Stimulated activated CD8-positive, alpha-beta memory T cell treated with anti-CD3 and anti-CD28 coated beads, Interleukin-7, amount 100 ng/mL, for 24 hours (primary cell): ENCODE results near the gene RUNX1.
A peak's percentile ranks its signal among the peaks of the same experiment; 100 is the strongest.

Source experiments
- DNase-seq: peaks from one replicate; pipeline ENCODE4 v3.0.0-alpha.2; 2020; ENCODE audit warnings: low read depth

The RUNX1 gene

DNA sequence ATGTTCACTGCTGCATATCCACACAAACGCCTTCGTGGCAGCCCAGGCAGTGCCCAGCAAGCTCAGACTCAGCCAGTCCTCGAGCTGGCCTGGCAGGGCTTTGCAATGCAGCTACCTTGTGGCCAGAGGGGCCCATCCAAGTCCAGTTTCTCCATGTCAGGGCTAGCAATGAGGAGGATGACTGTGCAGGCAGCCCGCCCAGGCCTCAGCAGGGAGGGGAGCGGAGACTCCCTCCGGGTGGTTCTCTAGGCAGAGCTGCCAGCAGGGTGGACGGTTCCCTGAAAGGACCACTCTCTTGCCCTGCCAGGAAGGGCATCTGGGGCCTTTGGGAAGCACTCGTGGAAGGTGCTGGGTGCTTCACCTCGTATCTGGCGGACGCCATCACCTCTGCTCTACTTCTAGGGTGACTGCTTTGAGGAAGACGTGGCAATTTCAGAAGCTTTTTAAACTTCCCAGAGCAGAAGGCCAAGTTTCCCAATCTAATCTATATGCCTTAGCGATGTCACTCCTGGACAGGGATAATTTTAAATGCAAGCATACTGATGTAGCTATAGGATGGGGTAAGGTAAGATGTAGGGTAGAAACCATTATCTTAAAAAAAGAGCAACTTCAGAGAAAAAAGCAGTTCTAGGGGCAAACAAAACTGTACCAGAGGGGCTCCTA is 56.2 kb downstream of the RUNX1 start:
- no peak for DNase-seq

DNA sequence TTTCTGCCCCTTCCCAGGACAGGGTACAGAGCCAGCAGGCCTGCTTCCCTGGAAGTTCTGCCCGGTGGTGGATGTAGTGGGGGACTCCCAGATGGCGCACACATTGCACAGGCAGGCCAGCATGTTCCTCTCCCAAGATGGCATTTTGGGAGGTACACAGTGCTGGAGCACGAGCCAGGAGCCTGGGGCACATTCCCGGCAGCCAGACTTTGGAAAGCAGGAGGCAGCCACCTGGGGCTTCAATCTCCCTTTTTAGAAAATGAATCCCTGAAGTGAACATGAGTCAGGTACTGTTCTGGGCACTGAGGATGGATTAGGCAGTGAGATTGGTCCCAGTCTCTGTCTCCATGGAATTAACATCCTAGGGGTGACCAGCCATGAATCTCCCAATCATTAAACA is 56.9 kb downstream of the RUNX1 start:
- no peak for DNase-seq

DNA sequence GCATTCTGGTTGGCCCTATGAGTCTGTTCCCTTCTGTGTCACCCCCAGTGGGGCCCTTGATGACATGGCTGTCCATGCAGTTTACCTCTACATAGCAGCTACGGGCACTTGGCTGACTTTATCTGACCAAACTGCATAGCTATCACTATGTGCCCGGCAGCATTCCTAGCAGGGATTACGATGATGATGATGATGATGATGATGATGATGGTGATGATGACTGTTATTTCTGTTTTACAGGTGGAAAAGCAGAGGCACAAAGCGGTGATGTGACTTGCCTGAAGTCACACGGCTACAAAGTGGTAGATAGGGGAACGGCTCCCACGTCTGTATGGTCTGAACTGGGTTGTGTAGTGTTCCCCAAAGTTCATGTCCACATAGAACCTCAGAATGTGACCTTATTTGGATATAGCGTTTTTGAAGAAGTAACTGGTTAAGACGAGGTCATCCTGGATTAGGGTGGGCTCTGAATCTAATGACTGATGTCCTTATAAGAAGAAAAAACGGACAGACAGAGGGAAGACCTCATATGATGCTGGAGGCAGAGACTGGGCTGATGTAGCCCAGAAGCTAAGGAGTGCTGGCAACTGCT is 57.6 kb downstream of the RUNX1 start:
- DNase-seq = no peak

DNA sequence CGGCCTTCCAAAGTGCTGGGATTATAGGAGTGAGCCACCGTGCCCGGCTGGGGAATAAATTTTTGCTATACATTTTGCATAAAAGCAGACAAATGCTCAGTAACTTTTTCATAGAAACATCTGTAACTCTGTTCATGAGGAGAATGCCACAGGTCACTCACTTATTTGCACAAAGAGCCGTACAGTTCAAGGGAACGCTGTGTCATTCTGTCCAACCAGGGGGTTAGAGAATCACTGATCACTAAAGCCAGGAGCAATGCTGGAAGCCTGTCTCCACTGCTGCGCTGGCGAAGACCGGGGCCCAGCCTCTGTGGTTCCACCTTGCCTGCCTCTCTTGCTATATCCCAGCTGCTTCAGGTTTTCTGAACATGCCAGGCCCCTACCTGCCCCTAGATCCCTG is 58.3 kb downstream of the RUNX1 start:
- DNase-seq = no peak

DNA sequence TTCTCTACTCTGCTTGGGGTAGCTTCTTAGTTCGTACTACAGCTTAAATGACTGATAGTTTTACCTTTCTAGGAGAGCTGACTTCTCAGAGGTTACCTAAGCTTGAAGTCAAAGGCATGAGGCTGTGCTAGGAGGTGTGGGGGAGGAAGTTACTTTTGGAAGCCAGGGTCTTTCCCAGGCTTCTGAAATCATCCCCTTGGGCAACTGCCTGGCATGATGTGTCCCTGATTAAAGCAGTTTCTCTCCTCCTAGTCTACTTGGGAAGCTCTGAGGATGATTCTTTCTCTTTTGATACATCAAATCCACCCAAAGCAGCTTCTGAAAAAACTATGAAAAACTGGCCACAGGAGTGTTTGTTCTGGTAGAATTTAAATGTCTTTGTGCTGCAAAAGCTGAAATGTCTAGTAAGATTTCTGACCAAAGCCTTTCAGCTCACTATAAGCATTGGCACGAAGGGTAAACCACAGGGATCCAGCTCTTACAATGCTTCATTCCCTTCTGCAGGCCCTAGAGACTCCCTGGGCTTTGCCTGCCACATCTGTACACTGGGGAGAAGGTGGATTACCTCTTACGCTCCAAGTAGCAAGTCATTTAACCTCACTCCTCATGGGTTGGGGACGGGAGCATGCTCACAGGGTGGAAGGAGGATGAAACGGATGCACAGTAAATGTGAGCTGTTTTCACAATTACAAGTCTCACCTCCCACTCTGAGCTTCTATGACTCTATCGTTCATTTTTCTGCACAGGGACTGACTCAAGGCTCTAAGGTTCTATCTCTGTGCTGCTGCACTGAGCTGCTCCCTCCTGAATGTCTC is 59.6 kb downstream of the RUNX1 start:
- DNase-seq = no peak

DNA sequence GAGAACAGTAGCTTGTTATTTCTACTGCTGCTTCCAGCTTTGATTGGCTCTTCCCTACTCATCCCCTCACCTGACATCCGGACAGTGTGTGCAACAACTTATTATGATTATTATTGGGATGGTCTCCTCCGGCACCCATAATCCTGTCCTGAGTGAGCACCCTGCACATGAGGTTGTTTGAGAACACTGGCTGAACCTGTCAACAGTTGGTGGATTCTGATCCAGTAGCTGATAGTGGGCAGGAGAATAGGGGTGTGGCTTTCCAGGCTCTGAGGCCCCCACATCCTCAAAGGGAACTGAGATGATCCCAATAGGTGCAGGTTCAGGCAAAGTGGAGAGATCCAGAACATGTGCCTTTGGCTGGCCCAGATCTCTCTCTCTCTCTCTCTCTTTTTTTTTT is 60.5 kb downstream of the RUNX1 start:
- no peak for DNase-seq

DNA sequence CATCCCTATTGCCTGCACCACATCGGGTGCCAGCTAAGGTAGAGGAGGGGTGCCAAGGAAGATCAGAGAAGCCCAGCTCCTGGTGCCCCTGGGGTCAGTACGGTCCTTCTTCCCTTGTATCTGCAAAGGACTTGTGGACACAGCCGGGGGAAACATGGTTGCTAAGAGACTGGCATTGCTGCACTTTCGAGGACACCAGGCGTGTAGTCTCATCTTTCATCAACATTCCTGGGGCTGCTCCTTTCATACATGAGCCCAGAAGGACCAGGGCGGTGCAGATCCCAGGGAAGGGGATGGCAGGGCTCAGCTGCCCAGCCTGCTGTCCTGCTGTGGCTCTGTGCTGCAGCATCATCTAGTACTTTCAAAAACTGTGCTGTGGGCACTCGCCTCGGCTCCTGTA is 61.0 kb downstream of the RUNX1 start:
- DNase-seq = no peak

DNA sequence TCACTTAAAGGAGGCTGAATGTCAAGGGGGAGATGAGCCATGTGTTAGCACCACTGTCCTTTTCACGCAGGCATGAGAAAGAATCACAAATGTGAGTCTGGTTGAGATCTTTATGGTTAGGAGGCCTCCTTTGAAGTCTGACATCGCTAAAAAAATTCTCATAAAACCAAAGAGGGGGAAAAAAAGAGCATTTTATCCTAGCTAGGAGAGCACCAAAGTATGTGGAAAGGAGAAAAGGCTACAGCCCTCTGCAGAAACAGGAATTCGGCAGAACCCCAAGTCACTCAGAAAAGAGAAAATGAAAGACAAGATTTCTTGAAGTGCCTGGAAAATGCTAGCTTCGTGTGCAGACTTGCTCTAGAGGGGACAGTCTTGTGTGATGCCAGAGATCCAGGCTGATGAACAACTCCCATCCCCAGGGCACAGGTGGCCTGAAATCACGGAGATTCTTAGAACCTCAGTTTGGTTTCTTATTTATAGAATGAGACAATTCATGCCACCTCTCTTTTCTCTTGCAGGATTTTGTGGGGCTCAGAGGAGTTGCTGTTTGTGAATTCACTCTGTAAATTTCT is 61.5 kb downstream of the RUNX1 start:
- DNase-seq = no peak

DNA sequence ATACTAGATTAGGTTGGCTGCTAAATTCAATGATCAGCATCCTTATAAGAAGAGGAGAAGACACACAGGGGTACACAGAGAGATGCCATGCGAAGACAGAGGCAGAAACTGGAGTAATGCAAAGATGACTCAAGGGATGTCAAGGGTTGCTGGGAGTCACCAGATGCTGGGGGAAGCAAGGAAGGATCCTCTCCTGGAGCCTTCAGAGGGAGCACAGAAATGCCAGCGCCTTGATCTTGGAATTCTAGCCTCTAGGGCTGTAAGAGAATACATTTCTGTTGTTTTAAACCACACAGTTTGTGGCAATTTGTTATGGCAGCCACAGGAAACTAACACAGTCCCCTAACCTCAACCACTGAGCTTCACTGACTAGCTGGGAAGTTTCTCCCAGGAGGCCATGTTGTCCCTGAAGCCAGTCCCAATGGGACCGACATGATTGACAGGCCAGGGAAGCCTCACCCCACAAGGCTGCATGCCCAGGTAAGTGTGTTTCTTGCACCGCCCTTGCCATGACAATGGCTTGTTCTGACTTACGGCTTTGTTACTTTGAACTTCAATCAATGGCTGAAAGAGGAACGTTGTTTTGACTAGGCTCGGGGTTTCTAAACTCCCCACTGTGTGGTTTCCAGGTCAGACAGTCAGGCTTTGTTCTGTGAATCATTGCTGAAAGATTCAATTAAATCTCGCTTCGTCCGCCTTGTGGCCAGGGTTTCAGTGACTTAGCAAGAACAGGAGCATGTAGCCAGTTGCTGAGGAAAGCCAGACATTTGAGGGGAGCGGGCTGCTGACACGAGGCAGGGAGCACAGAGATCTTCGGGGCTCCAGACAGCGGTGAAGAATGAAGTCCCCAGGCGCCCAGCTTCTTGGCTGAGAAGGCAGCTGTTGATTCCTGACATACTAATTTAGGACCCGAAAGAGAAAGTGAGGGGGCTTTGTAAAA is 62.3 kb downstream of the RUNX1 start:
- peak; percentile 48 for DNase-seq

DNA sequence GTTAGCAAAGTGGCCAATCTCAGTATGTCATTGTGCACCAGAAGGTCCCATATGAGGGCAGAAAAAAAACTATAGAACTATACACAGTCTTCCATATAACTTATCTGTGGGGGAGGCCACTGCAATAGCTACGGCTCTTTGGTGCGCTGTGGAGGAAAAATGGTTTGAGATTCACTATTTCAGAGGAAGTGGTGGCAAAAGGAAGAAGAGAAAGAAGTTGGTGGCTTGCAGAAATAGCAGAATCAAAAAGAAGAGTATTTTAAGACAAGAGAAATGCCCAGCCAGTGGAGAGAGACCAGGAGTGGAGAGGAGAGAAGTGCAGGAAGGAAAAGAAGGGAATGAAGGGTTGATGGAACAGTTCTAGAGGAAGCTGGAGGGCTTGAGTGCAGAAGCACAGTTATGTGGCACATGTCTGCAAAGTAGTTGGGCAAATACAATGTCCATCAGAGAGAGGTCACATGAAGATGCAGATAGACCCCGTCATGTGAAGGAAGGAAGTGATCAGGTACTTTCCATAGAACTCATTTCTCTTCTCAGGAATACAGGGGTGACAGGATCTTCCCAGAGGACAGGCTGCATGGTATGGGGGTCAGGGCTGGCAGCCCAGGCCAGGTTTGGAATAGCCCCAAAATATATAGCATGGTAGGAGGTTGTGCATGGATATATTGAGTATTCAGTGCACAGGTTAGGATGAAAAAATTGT is 64.6 kb downstream of the RUNX1 start:
- DNase-seq = no peak

DNA sequence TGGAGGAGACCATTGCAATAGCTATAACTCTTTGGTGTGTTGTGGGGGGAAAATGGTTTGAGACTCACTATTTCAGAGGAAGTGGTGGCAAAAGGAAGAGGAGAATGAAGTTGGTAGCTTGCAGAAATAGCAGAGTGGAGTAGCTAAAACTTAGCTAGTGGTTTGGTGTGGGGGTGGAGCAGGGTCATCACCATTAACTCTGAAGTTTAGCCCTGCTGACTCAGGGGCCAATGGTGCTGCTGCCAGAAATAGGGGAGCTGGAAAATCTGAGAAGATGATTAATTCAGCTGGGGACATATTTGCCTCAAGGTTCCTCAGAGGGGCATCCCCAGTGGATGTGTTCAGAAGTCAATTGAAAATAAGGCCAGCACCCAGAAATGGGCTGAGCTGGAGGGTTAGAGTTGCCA is 65.4 kb downstream of the RUNX1 start:
- DNase-seq = no peak

DNA sequence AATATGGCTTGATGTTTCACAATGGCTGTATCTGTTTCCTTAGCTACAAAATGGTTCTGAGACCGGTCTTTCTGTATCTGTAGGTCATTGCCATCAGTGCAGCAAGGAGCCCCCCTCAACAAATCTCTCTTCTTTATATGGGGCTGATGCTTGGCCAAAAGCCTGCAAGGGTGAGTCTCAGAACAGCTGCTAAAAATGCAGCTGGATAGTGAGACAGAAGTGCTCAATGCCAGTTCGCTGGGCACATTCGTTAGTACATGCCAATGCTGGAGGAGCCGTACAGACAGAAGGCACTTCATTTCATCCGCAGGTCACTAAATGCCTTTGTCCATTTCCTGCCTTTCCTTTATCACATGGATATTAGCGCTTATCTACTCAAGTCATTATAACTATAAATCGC is 67.3 kb downstream of the RUNX1 start:
- DNase-seq = no peak

DNA sequence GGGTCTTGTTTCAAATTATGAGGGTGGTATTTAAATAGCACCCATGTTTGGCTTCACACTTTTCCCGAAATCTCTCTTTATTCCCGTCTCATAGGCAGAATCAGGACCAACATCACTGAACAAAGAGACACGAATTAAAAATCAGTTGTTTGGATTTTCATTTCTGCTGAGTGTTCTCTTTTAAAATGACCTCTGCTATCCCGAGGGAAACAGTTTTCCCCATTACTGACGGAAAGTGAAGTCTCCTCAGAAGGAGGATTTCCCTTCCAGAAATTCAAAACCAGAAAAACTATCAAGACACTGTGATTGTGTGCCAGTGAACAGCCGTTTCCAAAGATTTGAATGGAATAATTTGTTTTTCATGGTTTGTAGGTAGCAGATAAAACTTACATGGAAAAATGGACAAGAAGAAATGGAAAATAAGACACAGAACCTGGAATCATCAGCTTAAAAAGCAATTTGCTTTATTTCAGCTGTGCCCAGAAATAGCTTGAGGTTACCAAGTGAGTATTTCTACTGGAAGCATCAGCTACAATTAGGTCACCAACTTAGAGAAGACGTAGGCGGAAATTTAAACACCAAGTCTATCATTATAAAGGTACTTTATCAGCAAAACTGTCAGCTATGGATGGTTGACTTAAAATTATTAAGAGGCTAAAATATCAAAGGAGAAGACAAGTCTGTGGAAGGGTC is 68.5 kb downstream of the RUNX1 start:
- DNase-seq = no peak

DNA sequence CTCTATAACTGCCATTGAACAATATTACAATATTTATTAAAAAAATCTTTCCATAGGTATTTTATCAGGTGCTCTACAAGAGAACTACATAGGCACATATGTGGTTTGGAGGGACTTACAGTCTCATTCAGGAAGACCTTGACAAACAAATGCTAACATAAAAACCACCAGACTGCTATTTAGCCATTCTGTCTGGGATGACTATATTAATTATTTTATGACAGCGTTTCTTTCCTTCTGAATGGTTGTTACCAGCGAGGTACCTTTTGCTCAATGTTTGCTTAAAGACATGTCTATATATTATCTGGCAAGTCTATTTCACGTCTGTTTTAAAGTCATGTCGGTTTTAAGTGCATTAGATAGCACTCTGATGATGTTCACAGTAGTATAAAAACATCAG is 69.7 kb downstream of the RUNX1 start:
- no peak for DNase-seq

DNA sequence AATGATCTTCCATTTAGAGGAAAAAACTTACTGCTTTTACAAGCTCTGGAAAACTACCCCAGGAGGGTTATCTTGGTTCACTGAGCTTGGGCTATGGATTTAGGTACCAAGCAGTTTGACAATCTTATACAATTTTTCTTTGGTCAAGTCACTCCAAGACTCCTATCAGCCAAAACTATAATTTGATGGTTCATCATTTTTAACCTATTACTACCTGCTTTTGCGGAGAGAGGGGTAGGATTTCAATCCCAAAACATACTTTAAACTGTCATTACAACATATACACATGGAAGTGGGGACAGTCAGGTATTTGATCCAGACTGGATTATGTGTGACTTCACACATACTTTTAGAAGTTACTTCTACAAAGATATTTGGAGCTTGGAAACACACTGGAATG is 71.8 kb downstream of the RUNX1 start:
- no peak for DNase-seq

DNA sequence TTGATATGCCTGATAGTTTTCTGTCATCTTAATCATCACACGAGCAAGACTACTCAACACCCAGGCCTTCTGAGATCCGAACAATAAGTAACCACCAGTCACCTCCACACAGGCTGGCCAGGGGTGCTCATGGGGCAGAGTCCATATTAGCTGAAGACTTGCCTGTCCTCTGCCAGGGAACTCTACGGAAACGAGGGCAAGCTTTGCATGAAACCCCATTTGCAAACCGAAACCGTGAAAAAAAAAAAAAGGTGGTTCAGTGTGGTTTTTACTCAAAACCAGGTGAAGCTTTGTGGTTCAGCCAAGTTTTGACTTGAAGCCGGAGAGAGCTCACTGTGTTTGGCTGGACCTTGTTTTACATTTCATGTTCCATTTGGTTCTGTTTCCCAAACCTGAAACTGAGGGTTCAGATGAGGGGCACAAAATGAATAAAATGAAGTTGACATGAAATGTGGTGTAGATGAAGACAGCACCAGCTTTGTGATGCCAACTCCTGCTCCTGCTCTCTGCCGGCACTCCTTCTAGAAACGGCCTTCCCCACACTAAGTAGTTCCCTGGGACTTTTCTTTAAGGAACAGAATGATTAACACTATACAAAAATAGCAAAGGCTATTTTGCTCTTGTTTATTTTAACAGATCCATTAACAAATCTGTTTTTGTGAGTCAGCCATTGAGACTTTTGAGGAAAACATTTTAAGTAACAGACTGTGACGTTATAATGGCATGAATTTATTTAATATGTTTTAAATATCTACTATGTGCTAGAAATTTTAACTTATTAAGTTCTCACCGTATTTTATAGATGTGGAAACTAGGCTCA is 74.7 kb downstream of the RUNX1 start:
- no peak for DNase-seq

DNA sequence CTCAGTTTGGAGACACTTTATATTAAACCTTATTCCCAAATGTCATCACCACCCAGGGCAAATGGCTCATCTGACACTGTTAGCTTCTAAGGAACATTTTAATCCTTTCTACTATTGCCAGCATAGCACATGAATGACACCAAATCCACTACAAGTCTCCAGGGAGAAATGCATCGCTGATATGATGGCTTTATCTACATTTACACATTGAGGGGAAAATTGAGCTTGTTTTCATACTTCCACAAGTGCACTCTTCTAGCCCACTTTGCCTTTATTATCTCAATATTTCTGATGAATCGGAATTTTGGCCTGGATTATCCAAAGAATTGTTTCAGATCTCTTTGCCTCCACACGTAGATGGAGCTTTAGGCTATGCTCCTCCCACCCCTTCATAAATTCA is 75.4 kb downstream of the RUNX1 start:
- DNase-seq = no peak

DNA sequence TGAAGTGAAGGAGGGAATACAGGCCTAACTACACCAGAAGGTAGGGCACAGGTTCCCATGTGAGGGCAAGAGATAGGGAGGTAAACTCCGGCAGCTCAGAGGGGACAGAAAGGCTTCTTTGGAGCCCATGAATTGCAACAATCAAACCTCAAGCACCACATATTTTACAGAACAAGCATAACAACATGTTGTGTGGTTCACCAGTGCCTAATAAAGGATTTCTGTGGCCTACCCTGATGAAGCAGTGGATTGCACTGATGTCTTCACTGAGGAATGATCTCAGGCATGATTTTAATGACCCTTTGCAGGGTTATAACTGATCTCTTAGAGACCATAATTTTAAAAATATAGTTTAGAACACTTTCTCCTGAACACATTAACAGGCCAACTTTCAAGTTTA is 77.4 kb downstream of the RUNX1 start:
- DNase-seq = no peak

DNA sequence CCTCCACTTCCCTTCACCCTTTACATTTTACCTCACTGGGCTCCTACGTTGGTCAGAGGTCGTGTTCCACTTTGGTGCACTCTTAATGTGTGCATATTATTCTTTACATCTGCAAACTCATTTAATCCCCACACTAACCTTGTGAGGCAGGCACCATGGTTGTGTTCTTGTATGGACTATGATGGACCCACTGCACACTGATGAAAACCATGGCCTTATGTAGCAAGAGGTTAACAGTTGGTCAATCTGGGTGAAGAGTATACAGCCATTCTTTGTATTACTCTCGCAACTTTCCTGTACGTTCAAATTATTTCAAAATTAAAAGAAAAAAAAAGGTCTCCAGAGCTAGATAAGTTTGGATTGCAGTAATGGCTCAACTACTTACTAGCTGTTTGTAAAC is 78.5 kb downstream of the RUNX1 start:
- DNase-seq = no peak

DNA sequence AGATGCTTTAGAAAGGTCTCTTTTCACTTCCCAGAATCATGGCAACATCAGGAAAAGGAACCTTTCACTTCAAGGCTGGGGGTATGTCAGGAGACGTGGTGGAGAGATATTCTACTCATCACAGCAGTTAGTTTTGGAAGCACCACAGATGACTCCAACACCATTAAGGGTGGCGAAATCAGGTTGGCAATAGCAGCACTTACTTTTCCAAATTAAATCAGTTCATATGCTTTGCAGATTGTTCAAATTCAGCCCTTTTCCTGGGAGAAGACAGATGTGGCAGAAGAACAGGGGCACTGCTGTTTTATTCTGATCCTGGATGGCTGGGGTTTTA is 79.0 kb downstream of the RUNX1 start:
- DNase-seq = no peak
